Fibroblast of the conjunctiva (primary cell): Measurements from ENCODE around the gene SLC6A11.

Source experiments
- DNase-seq: peaks from one replicate; pipeline ENCODE4 v3.0.0-alpha.2; 2010; ENCODE audit warnings: low read depth

Gene SLC6A11

GRCh38 chr3:10816019-10816862, at the start of gene SLC6A11:
TSS of gene SLC6A11 (plus strand) at chr3:10816228. CDS start at chr3:10816266, 38 bp downstream.
- DNase-seq, result no peak

- DNase-seq, result no peak
Observed at GRCh38 chr3:10768708-10769394, 47.2 kb upstream of the SLC6A11 start.

- DNase-seq, result no peak
Observed at GRCh38 chr3:10770547-10770946, 45.5 kb upstream of the SLC6A11 start.

- DNase-seq, result no peak
Observed at GRCh38 chr3:10770981-10771380, 45.0 kb upstream of the SLC6A11 start.

GRCh38 chr3:10771486-10772270, 44.4 kb upstream of the SLC6A11 start:
- no peak for DNase-seq

- DNase-seq, result no peak
Observed at GRCh38 chr3:10772271-10773161, 43.5 kb upstream of the SLC6A11 start.

- DNase-seq, result no peak
Observed at GRCh38 chr3:10774129-10774670, 41.8 kb upstream of the SLC6A11 start.

GRCh38 chr3:10774825-10775224, 41.2 kb upstream of the SLC6A11 start:
- DNase-seq, result no peak

GRCh38 chr3:10775259-10775658, 40.8 kb upstream of the SLC6A11 start:
- no peak for DNase-seq

GRCh38 chr3:10775828-10776227, 40.2 kb upstream of the SLC6A11 start:
- DNase-seq, result no peak

GRCh38 chr3:10777627-10778026, 38.4 kb upstream of the SLC6A11 start:
- DNase-seq, result no peak

- no peak for DNase-seq
Observed at GRCh38 chr3:10778492-10779292, 37.3 kb upstream of the SLC6A11 start.

- no peak for DNase-seq
Observed at GRCh38 chr3:10779293-10779805, 36.7 kb upstream of the SLC6A11 start.

- no peak for DNase-seq
Observed at GRCh38 chr3:10780243-10780642, 35.8 kb upstream of the SLC6A11 start.

- no peak for DNase-seq
Observed at GRCh38 chr3:10780922-10781321, 35.1 kb upstream of the SLC6A11 start.

- DNase-seq, result no peak
Observed at GRCh38 chr3:10781981-10782380, 34.0 kb upstream of the SLC6A11 start.

- no peak for DNase-seq
Observed at GRCh38 chr3:10783360-10784351, 32.4 kb upstream of the SLC6A11 start.

- DNase-seq, result no peak
Observed at GRCh38 chr3:10786640-10787039, 29.4 kb upstream of the SLC6A11 start.

- DNase-seq, result no peak
Observed at GRCh38 chr3:10788451-10788850, 27.6 kb upstream of the SLC6A11 start.
